ENCODE data around the gene MPRIP.

- TF ChIP-seq, protein P1, sequence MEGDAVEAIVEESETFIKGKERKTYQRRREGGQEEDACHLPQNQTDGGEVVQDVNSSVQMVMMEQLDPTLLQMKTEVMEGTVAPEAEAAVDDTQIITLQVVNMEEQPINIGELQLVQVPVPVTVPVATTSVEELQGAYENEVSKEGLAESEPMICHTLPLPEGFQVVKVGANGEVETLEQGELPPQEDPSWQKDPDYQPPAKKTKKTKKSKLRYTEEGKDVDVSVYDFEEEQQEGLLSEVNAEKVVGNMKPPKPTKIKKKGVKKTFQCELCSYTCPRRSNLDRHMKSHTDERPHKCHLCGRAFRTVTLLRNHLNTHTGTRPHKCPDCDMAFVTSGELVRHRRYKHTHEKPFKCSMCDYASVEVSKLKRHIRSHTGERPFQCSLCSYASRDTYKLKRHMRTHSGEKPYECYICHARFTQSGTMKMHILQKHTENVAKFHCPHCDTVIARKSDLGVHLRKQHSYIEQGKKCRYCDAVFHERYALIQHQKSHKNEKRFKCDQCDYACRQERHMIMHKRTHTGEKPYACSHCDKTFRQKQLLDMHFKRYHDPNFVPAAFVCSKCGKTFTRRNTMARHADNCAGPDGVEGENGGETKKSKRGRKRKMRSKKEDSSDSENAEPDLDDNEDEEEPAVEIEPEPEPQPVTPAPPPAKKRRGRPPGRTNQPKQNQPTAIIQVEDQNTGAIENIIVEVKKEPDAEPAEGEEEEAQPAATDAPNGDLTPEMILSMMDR (optimal IDR thresholded peaks at IDR 0.05 in 1 of 3, IDR thresholded peaks at IDR 0.05 in 1 of 3, conservative IDR thresholded peaks at IDR 0.05 in 1 of 3; ENCODE audit: extremely low read depth in 1 of 3, insufficient read depth in 2 of 3, low read length in 3 of 3), result no peak
- TF ChIP-seq EZH2 (IDR thresholded peaks at IDR 0.05; ENCODE audit: low read length), result no peak
Observed at GRCh38 chr17:17231621-17232302, 189.5 kb downstream of the MPRIP start.
